MM.1S (cell line): ENCODE measurements around the gene CADM4.

Experiments used
- DNase-seq: peaks from one replicate; pipeline ENCODE4 v3.0.0-alpha.2; 2015
- H2AFZ ChIP-seq: fragments of 300-600 bp; sonication (generic); 2 replicates; pipeline ENCODE4 v1.6.0; 2016; ENCODE audit warnings: antibody characterized with exemption, low read length
- H3F3A ChIP-seq: fragments of 300-600 bp; sonication (generic); 2 replicates; pipeline ENCODE4 v1.6.1; 2016; ENCODE audit warnings: mild to moderate bottlenecking, antibody characterized with exemption, low read length, moderate library complexity, mixed read lengths; ENCODE audit not compliant: insufficient read depth
- H3K27ac ChIP-seq: fragments of 300-600 bp; sonication (generic); 2 replicates; pipeline ENCODE4 v1.5.1; 2016; ENCODE audit warnings: mild to moderate bottlenecking, low read length
- H3K27me3 ChIP-seq: fragments of 300-600 bp; sonication (generic); replicated peaks from 2 replicates; pipeline ENCODE4 v1.6.0; 2016; ENCODE audit warnings: low read length; ENCODE audit not compliant: insufficient read depth
- H3K36me3 ChIP-seq: fragments of 300-600 bp; sonication (generic); replicated peaks from 2 replicates; pipeline ENCODE4 v1.6.1; 2016; ENCODE audit warnings: mild to moderate bottlenecking, low read length, mixed read lengths; ENCODE audit not compliant: insufficient read depth
- H3K4me1 ChIP-seq: fragments of 300-600 bp; sonication (generic); 2 replicates; pipeline ENCODE4 v1.6.1; 2016; ENCODE audit warnings: low read length, mixed read lengths
- H3K4me2 ChIP-seq: fragments of 300-600 bp; sonication (generic); 2 replicates; pipeline ENCODE4 v1.6.0; 2016; ENCODE audit warnings: low read depth, low read length
- H3K4me3 ChIP-seq: fragments of 300-600 bp; sonication (generic); 2 replicates; pipeline ENCODE4 v1.5.1; 2016; ENCODE audit warnings: low read length, mixed read lengths
- H3K79me2 ChIP-seq: fragments of 300-600 bp; sonication (generic); 2 replicates; pipeline ENCODE4 v1.6.1; 2016; ENCODE audit warnings: mixed run types, low read length, mixed read lengths
- H3K9ac ChIP-seq: fragments of 300-600 bp; sonication (generic); 2 replicates; pipeline ENCODE4 v1.6.1; 2016; ENCODE audit warnings: low read length, mixed read lengths
- H3K9me2 ChIP-seq: fragments of 300-600 bp; sonication (generic); replicated peaks from 2 replicates; pipeline ENCODE4 v1.6.1; 2016; ENCODE audit warnings: mild to moderate bottlenecking, low read length, mixed read lengths; ENCODE audit not compliant: insufficient read depth
- H3K9me3 ChIP-seq: fragments of 300-600 bp; sonication (generic); replicated peaks from 2 replicates; pipeline ENCODE4 v1.6.1; 2016; ENCODE audit warnings: mild to moderate bottlenecking, low read length, mixed read lengths; ENCODE audit not compliant: insufficient read depth
- H4K20me1 ChIP-seq: fragments of 300-600 bp; sonication (generic); 2 replicates; pipeline ENCODE4 v1.6.1; 2016; ENCODE audit warnings: mild to moderate bottlenecking, low read length, moderate library complexity, mixed read lengths; ENCODE audit not compliant: insufficient read depth
- EZH2 ChIP-seq: fragments of 300-600 bp; sonication (generic); optimal IDR thresholded peaks from 2 replicates; pipeline ENCODE3; 2017; ENCODE audit warnings: low read depth, mild to moderate bottlenecking, antibody characterized with exemption, low read length, mixed read lengths
- EZH2phosphoT487 ChIP-seq: fragments of 300-600 bp; sonication (generic); IDR thresholded peaks from 2 replicates; pipeline ENCODE4 v1.6.1; 2018; ENCODE audit warnings: antibody characterized with exemption, low read length
- TF ChIP-seq, protein P1 (sequence below): fragments of 300-600 bp; sonication (generic); IDR thresholded peaks from 2 replicates; pipeline ENCODE4 v1.5.1; 2016; ENCODE audit warnings: antibody characterized with exemption, low read length, mixed read lengths

CADM4 gene

DNA sequence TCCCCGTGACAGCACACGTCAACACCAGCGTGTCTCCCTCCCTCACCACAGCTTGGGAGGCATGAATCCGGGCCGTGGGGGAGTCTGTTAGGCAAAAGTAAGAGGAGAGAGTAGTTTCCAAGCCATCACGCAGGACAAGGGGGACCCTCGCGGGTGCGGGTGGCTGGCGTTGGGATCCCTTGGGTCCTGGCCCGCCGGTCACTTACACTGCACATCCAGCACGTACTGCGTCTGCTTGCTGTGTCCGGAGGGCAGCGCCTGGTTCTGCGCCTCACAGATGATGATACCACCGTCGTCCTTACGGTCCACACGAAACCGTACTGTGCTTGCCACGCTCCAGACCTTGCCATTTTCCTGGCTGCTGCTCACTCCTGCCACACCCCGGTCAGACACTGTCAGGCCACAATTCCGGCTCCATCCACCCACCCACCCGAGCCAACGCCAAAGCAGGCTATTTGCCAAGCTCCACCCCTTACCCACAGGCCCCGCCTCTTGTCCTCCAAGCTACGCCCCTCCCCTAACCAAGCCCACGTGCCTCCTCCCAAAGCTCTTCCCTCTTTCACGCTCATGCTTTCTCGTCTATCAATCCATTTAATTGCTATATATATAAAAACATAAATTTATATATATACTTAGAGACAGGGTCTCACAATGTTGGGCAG is 13.6 kb downstream of the CADM4 start:
- Histone ChIP-seq H3K79me2 (no peaks in the 10 kb centered on the region), H3K4me2 (no peak overlapping the region), H3K9me3 (no peaks in the 10 kb centered on the region), H4K20me1 (no peaks in the 10 kb centered on the region), H3K9ac (no peak overlapping the region), H2AFZ (no peak overlapping the region), H3K4me3 (no peak overlapping the region), H3K9me2 (no peaks in the 10 kb centered on the region), H3F3A (no peaks in the 10 kb centered on the region), H3K27ac (no peak overlapping the region), H3K36me3 (no peaks in the 10 kb centered on the region), H3K27me3 (peaks cover 14% of the 10 kb centered on the region), H3K4me1 (no peaks in the 10 kb centered on the region)
- DNase-seq: no peak
- TF ChIP-seq, protein P1, sequence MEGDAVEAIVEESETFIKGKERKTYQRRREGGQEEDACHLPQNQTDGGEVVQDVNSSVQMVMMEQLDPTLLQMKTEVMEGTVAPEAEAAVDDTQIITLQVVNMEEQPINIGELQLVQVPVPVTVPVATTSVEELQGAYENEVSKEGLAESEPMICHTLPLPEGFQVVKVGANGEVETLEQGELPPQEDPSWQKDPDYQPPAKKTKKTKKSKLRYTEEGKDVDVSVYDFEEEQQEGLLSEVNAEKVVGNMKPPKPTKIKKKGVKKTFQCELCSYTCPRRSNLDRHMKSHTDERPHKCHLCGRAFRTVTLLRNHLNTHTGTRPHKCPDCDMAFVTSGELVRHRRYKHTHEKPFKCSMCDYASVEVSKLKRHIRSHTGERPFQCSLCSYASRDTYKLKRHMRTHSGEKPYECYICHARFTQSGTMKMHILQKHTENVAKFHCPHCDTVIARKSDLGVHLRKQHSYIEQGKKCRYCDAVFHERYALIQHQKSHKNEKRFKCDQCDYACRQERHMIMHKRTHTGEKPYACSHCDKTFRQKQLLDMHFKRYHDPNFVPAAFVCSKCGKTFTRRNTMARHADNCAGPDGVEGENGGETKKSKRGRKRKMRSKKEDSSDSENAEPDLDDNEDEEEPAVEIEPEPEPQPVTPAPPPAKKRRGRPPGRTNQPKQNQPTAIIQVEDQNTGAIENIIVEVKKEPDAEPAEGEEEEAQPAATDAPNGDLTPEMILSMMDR: no peak
- TF ChIP-seq EZH2phosphoT487: no peak
- TF ChIP-seq EZH2: no peak

DNA sequence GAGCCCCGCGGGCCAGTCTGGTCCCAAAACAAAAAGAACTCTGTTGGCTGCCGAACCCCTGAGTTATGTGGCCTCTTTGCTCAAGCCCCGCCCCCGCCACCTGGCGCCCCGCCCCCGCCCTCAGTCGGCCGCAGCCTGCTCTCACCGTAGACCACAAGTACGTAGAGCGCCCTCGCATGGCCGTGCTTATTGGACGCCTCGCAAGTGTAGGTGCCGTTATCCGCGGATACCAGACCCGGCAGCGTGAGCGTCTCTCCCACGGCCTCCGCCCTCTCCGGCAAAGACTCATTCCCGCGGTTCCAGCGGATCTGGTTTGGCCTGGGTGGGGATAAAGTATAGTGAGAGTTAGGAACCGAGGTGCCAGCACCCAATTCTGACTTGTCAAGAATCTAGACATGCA is 14.7 kb downstream of the CADM4 start:
- Histone ChIP-seq H3K27me3 (peaks cover 14% of the 10 kb centered on the region), H3K9ac (no peak overlapping the region), H4K20me1 (no peaks in the 10 kb centered on the region), H3K36me3 (no peaks in the 10 kb centered on the region), H2AFZ (no peak overlapping the region), H3K4me3 (0 out of 2 replicates have a peak overlapping the region, but pooled peaks have one; percentile 21), H3K9me2 (no peaks in the 10 kb centered on the region), H3K4me1 (peaks cover 6% of the 10 kb centered on the region; the same call in 1 of the 2 replicates), H3K4me2 (peak overlapping the region; percentile 41; the same call in 1 of the 2 replicates), H3K9me3 (no peaks in the 10 kb centered on the region), H3F3A (peaks cover 5% of the 10 kb centered on the region; the same call in 1 of the 2 replicates), H3K27ac (no peak overlapping the region), H3K79me2 (no peaks in the 10 kb centered on the region)
- DNase-seq: peak; percentile 78
- TF ChIP-seq EZH2phosphoT487: no peak
- TF ChIP-seq, protein P1: peak; percentile 38

DNA sequence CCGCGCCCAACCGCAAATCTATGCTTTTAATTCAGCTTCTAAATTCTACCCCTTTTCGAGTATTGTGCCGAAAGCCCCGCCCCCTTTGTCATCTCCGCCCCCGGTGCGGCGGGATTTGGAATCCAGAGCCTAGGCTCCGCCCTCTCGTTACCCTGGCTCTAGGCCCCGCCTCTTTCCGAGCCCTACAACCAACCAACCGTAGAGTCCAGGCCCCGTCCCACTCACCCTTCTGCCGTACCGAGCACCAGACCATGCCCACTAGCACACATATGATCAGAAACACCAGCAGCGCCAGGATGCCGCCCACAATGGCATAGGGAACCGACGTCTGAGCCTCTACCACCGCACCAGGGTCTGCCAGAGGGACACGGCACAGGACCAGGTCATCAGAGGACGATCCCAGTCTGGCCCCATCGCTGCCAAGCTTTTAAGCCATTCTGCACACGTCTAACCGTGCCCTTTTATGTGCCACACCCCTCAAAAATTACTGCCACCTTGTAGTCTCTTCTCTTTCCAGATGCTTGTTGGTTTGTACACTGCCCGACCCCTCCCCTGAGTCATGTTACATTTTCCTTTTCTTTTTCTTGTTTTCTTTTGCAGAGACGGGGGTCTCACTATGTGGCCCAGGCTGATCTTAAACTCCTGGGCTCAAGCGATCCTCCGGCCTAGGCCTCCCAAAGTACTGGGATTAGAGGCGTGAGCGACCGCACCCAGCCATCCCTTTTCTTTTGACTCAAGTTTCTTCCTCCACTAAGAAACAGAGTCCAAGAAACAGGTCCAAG is 15.6 kb downstream of the CADM4 start:
- DNase-seq: no peak
- TF ChIP-seq, protein P1: no peak
- TF ChIP-seq EZH2 (no peak), EZH2phosphoT487 (no peak)
- H3K4me3 ChIP-seq: no peak overlapping the region

More for the DNA sequence above, 15.6 kb downstream of the CADM4 start:
- H3K27me3 ChIP-seq: peaks cover 14% of the 10 kb centered on the region
- no peaks in the 10 kb centered on the region for H3K36me3 ChIP-seq
- no peaks in the 10 kb centered on the region for H3K9me3 ChIP-seq
- peak overlapping the region; percentile 11; the same call in 1 of the 2 replicates for H3K4me2 ChIP-seq
- peaks cover under 1% of the 10 kb centered on the region for H3K79me2 ChIP-seq
- no peak overlapping the region for H3K9ac ChIP-seq
- H3K4me1 ChIP-seq: peaks cover 7% of the 10 kb centered on the region; the same call in 1 of the 2 replicates
- H3K27ac ChIP-seq: no peak overlapping the region
- no peaks in the 10 kb centered on the region for H3K9me2 ChIP-seq
- H3F3A ChIP-seq: peaks cover 13% of the 10 kb centered on the region; the same call in 1 of the 2 replicates
- no peak overlapping the region for H2AFZ ChIP-seq
- H4K20me1 ChIP-seq: no peaks in the 10 kb centered on the region
